Right renal cortex interstitium (tissue), 3 donors: Measurements from ENCODE around the gene STK16. TPM values are rescaled to one million over a fixed set of nuclear protein-coding genes. Genes with fewer than 3 reads are reported as not detected.

Source experiments
- polyA plus RNA-seq, 3 donors: library from polyadenylated mRNA; unstranded; fragments of 120-200 nt; gene quantifications; one replicate each; pipeline ENCODE4 v1.2.1, GENCODE V29; 2013; ENCODE audit not compliant: insufficient read length in 3 of 3

The STK16 gene
- polyA plus RNA-seq, 3 donors: 36.9 to 44.4 (median 41.8) TPM

Other genes with a start within 250 kb of the STK16 start
- under 1 TPM; 0.24 to 0.40 (median 0.34) TPM for gene CFAP65, start 204.0 kb upstream of the STK16 start, polyA plus RNA-seq
- 1 to 10 TPM; 1.2 to 1.8 (median 1.6) TPM for gene IHH, start 184.6 kb upstream of the STK16 start, polyA plus RNA-seq
- 10 to 100 TPM; 19.5 to 22.6 (median 20.4) TPM for gene NHEJ1, start 84.7 kb upstream of the STK16 start, polyA plus RNA-seq
- gene SLC23A3, start 75.5 kb upstream of the STK16 start, polyA plus RNA-seq: 10 to 100 TPM; 14.0 to 21.4 (median 17.8) TPM
- 10 to 100 TPM; 61.4 to 69.5 (median 61.5) TPM for gene CNPPD1, start 68.6 kb upstream of the STK16 start, polyA plus RNA-seq
- gene RETREG2, start 67.2 kb upstream of the STK16 start, polyA plus RNA-seq: 100 to 1,000 TPM; 108 to 127 (median 108) TPM
- 10 to 100 TPM; 33.7 to 38.5 (median 38.3) TPM for gene ZFAND2B, start 38.7 kb upstream of the STK16 start, polyA plus RNA-seq
- gene ABCB6, start 26.5 kb upstream of the STK16 start, polyA plus RNA-seq: 10 to 100 TPM; 34.7 to 37.5 (median 36.8) TPM
- gene ATG9A, start 15.8 kb upstream of the STK16 start, polyA plus RNA-seq: 10 to 100 TPM; 43.8 to 51.1 (median 46.8) TPM
- gene ANKZF1, start 15.7 kb upstream of the STK16 start, polyA plus RNA-seq: 10 to 100 TPM; 38.4 to 44.8 (median 38.8) TPM
- gene GLB1L, start within 50 bp of the STK16 start, polyA plus RNA-seq: 10 to 100 TPM; 21.8 to 26.4 (median 25.1) TPM
- 1 to 10 TPM in 2 of 3 donors, under 1 TPM in 1; 0.49 to 1.4 (median 1.3) TPM for gene TUBA4B, start 7.8 kb downstream of the STK16 start, polyA plus RNA-seq
- 10 to 100 TPM; 32.6 to 45.4 (median 35.7) TPM for gene TUBA4A, start 8.4 kb downstream of the STK16 start, polyA plus RNA-seq
- gene DNAJB2, start 33.9 kb downstream of the STK16 start, polyA plus RNA-seq: 10 to 100 TPM; 64.2 to 74.9 (median 69.1) TPM
- gene PTPRN, start 63.9 kb downstream of the STK16 start, polyA plus RNA-seq: under 1 TPM in 1 of 3 donors, not detected in 2; 0.08 TPM
- gene RESP18, start 87.3 kb downstream of the STK16 start, polyA plus RNA-seq: not detected
- gene DNPEP, start 142.4 kb downstream of the STK16 start, polyA plus RNA-seq: 10 to 100 TPM; 48.3 to 54.7 (median 51.2) TPM
- 10 to 100 TPM in 1 of 3 donors, 1 to 10 TPM in 2; 5.5 to 10.1 (median 7.4) TPM for gene DES, start 172.9 kb downstream of the STK16 start, polyA plus RNA-seq
- gene SPEG, start 189.4 kb downstream of the STK16 start, polyA plus RNA-seq: 10 to 100 TPM in 1 of 3 donors, 1 to 10 TPM in 2; 9.2 to 11.2 (median 9.4) TPM